GM12878 (cell line): ENCODE results near the gene ETNPPL. TPM values are rescaled to one million over a fixed set of nuclear protein-coding genes. Genes with fewer than 3 reads are reported as not detected.

Source experiments
- ATAC-seq: fragments of 200-7000 bp; cut with Tn5 transposase; 3 replicates; pipeline ENCODE4 v1.9.1; 2020; ENCODE audit warnings: mild to moderate bottlenecking, moderate library complexity
- BruUV-seq: library from RNA; stranded (reverse); fragments of 400-500 nt; replicated peaks from 2 replicates; lab custom pipeline; 2021; lab: Mats Ljungman, UMichigan
- CTCF ChIA-PET: fragments of 300-600 bp; sonication (Branson Sonifier 250); formaldehyde crosslinking; extraction: SDS; loops from one replicate; lab custom pipeline; 2021; ENCODE audit warnings: inconsistent platforms; lab: Yijun Ruan, JAX
- POLR2A ChIA-PET: fragments of 350-600 bp; formaldehyde crosslinking; extraction: SDS; loops from one replicate; lab custom pipeline; 2021; ENCODE audit warnings: inconsistent platforms; lab: Charles Lee
- RAD21 ChIA-PET: fragments of 300-600 bp; sonication (Branson Sonifier 250); formaldehyde crosslinking; loops from one replicate; lab custom pipeline; 2023; ENCODE audit warnings: antibody characterized with exemption; ENCODE audit not compliant: unreplicated experiment; lab: Charles Lee
- SMC1A ChIA-PET: fragments of 300-600 bp; sonication (Branson Sonifier 250); formaldehyde crosslinking; loops from one replicate; lab custom pipeline; 2023; ENCODE audit not compliant: unreplicated experiment, uncharacterized antibody; lab: Charles Lee
- DNase-seq: peaks from one replicate; pipeline ENCODE4 v3.0.0-alpha.2; 2011; ENCODE audit warnings: low read depth, low spot score
- FAIRE-seq: peaks from 3 replicates; lab custom pipeline; 2011; peaks lifted over from hg19 to GRCh38; lab: Jason Lieb, UNC
- H2AFZ ChIP-seq: 2 replicates; pipeline ENCODE4 v1.6.0; 2011; ENCODE audit warnings: low read depth, low read length, control low read depth; ENCODE audit not compliant: control insufficient read depth
- H3K27ac ChIP-seq: 2 replicates; pipeline ENCODE4 v1.5.1; 2011; ENCODE audit warnings: control low read depth; ENCODE audit not compliant: control insufficient read depth, insufficient read depth
- H3K27me3 ChIP-seq, 2 experiments: replicated peaks in 1 of 2; 2 replicates each; pipeline versions ENCODE4 v1.6.0 to v1.6.1; 2011; ENCODE audit warnings: low read length in 1 of 2; ENCODE audit not compliant: control insufficient read depth in 2 of 2, insufficient read depth in 2 of 2
- H3K36me3 ChIP-seq, 2 experiments: 2 replicates each; pipeline ENCODE4 v1.5.1; 2011; ENCODE audit warnings: low read length in 1 of 2; ENCODE audit not compliant: control insufficient read depth in 2 of 2, insufficient read depth in 2 of 2
- H3K4me1 ChIP-seq: 2 replicates; pipeline ENCODE4 v1.6.1; 2011; ENCODE audit warnings: mild to moderate bottlenecking, low read length, moderate library complexity, mixed read lengths; ENCODE audit not compliant: control insufficient read depth, insufficient read depth
- H3K4me2 ChIP-seq: 2 replicates; pipeline ENCODE4 v1.6.0; 2011; ENCODE audit warnings: control low read depth; ENCODE audit not compliant: control insufficient read depth, insufficient read depth
- H3K4me3 ChIP-seq: fragments of 200-600 bp; sonication (generic); 2 replicates; pipeline ENCODE4 v1.5.1; 2016
- H3K79me2 ChIP-seq: 2 replicates; pipeline ENCODE4 v1.6.0; 2011; ENCODE audit warnings: low read length; ENCODE audit not compliant: control insufficient read depth, insufficient read depth
- H3K9ac ChIP-seq: 2 replicates; pipeline ENCODE4 v1.8.0; 2011; ENCODE audit warnings: low read length, control low read depth, mixed read lengths; ENCODE audit not compliant: control insufficient read depth, insufficient read depth
- H3K9me3 ChIP-seq: replicated peaks from 3 replicates; pipeline ENCODE4 v1.5.1; 2011; ENCODE audit warnings: mild to moderate bottlenecking, low read length; ENCODE audit not compliant: control insufficient read depth, insufficient read depth
- H4K20me1 ChIP-seq: 2 replicates; pipeline ENCODE4 v1.6.0; 2011; ENCODE audit not compliant: control insufficient read depth, insufficient read depth
- BCL11A ChIP-seq: IDR thresholded peaks from 2 replicates; pipeline ENCODE4 v1.6.1; 2011; ENCODE audit warnings: low read depth, low read length
- BMI1 ChIP-seq: fragments of 450-650 bp; IDR thresholded peaks from 2 replicates; pipeline ENCODE4 v1.6.1; 2016; ENCODE audit warnings: mild to moderate bottlenecking, moderate library complexity, borderline replicate concordance
- CBFB ChIP-seq: IDR thresholded peaks from 2 replicates; pipeline ENCODE4 v1.6.1; 2016; ENCODE audit warnings: antibody characterized with exemption, low read depth
- DPF2 ChIP-seq: fragments of 450-650 bp; IDR thresholded peaks from 2 replicates; pipeline ENCODE4 v1.6.1; 2017; ENCODE audit warnings: mild to moderate bottlenecking
- FOXK2 ChIP-seq: fragments of 450-650 bp; IDR thresholded peaks from 2 replicates; pipeline ENCODE4 v1.6.1; 2017; ENCODE audit warnings: mild to moderate bottlenecking, moderate library complexity
- IRF5 ChIP-seq: fragments of 450-650 bp; IDR thresholded peaks from 2 replicates; pipeline ENCODE4 v1.6.1; 2017; ENCODE audit warnings: borderline replicate concordance
- MTA3 ChIP-seq: IDR thresholded peaks from 2 replicates; pipeline ENCODE4 v1.6.1; 2012; ENCODE audit warnings: low read length, inconsistent platforms, borderline replicate concordance
- MYC ChIP-seq: IDR thresholded peaks from 2 replicates; pipeline ENCODE4 v1.6.1; 2011; ENCODE audit warnings: mild to moderate bottlenecking, low read length, moderate library complexity, inconsistent platforms; ENCODE audit not compliant: insufficient read depth, insufficient replicate concordance, insufficient read length, severe bottlenecking
- NFXL1 ChIP-seq: fragments of 450-650 bp; IDR thresholded peaks from 2 replicates; pipeline ENCODE4 v1.6.1; 2017; ENCODE audit warnings: antibody characterized with exemption, mild to moderate bottlenecking, borderline replicate concordance
- NR2C2 ChIP-seq: IDR thresholded peaks from 2 replicates; pipeline ENCODE4 v1.6.1; 2011; ENCODE audit warnings: borderline replicate concordance, low read depth; ENCODE audit not compliant: control insufficient read depth, insufficient read length
- PAX5 ChIP-seq: IDR thresholded peaks from 2 replicates; pipeline ENCODE4 v1.6.1; 2011; ENCODE audit warnings: low read depth, low read length, borderline replicate concordance
- RBBP5 ChIP-seq: fragments of 200-600 bp; sonication (generic); conservative IDR thresholded peaks from 2 replicates; pipeline ENCODE4 v1.6.1; 2016
- YY1 ChIP-seq: IDR thresholded peaks from 2 replicates; pipeline ENCODE4 v1.6.1; 2011; ENCODE audit warnings: low read depth, mild to moderate bottlenecking, low read length
- ZNF274 ChIP-seq: IDR thresholded peaks from one replicate; pipeline ENCODE4 v1.8.0; 2011; ENCODE audit not compliant: insufficient read length, insufficient read depth
- ZSCAN29 ChIP-seq: fragments of 450-650 bp; IDR thresholded peaks from 2 replicates; pipeline ENCODE4 v1.6.1; 2017; ENCODE audit warnings: mild to moderate bottlenecking, moderate library complexity
- WGBS: methylation state at CpG from one replicate; pipeline ENCODE4 v1.1.6; 2016; ENCODE audit warnings: low lambda C conversion rate; ENCODE audit not compliant: insufficient replicate concordance, insufficient coverage; ENCODE audit errors: missing lambda C conversion rate; 5-methylcytosine and 5-hydroxymethylcytosine counted together
- in situ Hi-C: fragments of 300-500 bp; cut with MboI; formaldehyde crosslinking; loops from 9 replicates; pipeline ENCODE4 v1.14.3; 2018; ENCODE audit warnings: mixed read lengths
- intact Hi-C: fragments of 100-400 bp; cut with micrococcal nuclease; formaldehyde crosslinking; loops from one replicate; pipeline ENCODE4 v1.14.2; 2022; ENCODE audit not compliant: unreplicated experiment
- polyA plus RNA-seq, 11 experiments: library from polyadenylated mRNA; depleted of rRNA in 4 of 11; unstranded in 6 of 11; stranded (reverse) in 5 of 11; fragments of >200 nt; fragmentation: Nextera tagmentation in 4 of 11; fragmentation: Illumina TruSeq in 1 of 11; extraction: Ambion mirVana in 4 of 11; extraction: Trizol in 1 of 11; gene quantifications; 1 replicate in 1 of 11; 2 replicates in 10 of 11; pipeline versions ENCODE4 v1.2.1 to v1.2.3, GENCODE V29; 2011 to 2016; ENCODE audit warnings: inconsistent platforms in 2 of 11, missing spikeins in 2 of 11, low read depth in 1 of 11
- total RNA-seq, 4 experiments: library from RNA; depleted of rRNA in 3 of 4; stranded (reverse); fragments of >200 nt in 3 of 4; fragmentation: Illumina TruSeq in 1 of 4; extraction: Trizol in 1 of 4; gene quantifications; 2 replicates each; pipeline versions ENCODE4 v1.2.1 to v1.2.3, GENCODE V29; 2013 to 2021
- TF ChIP-seq, protein P1 (sequence below): fragments of 450-650 bp; IDR thresholded peaks from 2 replicates; pipeline ENCODE4 v1.6.1; 2018; ENCODE audit warnings: mild to moderate bottlenecking, low read depth, moderate library complexity; ENCODE audit not compliant: partially characterized antibody
- TF ChIP-seq, protein P2 (sequence below): fragments of 450-650 bp; IDR thresholded peaks from 2 replicates; pipeline ENCODE4 v1.6.1; 2016; ENCODE audit warnings: mild to moderate bottlenecking

The ETNPPL gene
- total and polyA plus RNA-seq, 10 of the 15 experiments (the other 5 are each of a cell fraction or from before 2014, with no cell fraction given) = not detected

DNA sequence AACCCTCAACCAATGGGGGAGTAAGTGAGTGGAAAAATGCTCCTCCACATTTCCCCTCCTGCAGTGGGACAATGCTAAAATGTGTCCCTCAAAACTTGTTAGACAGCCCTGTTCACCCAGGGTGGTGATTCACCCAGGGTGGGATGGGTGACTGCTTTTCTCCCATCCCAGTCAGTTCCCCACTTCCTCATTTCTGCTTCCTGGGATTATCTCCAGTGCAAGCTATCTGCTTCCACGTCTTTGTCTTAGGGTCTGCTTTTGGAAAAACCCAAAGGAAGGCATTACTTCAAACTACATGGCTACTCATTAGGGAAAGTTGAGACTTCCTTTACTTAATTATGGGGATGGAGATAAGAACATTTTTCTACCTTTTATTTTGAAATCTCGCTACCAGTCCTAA is 45.5 kb downstream of the ETNPPL start (continued):
- no peak for TF ChIP-seq IRF5
- no peak for TF ChIP-seq NFXL1

GRCh38 chr4:108716340-108716739 is 46.5 kb downstream of the ETNPPL start:
- BruUV-seq = no TSS peak
- Histone ChIP-seq H3K9ac (no peak overlapping the region), H3K36me3 (no peaks in the 10 kb centered on the region), H4K20me1 (no peaks in the 10 kb centered on the region), H2AFZ (no peak overlapping the region), H3K4me1 (no peaks in the 10 kb centered on the region), H3K4me2 (no peak overlapping the region), H3K9me3 (no peaks in the 10 kb centered on the region), H3K27ac (no peak overlapping the region), H3K4me3 (no peak overlapping the region)
- 11% methylated on average over 2 of the region's 2 CpGs for WGBS
- SMC1A ChIA-PET = no interaction called here
- CTCF ChIA-PET = interaction anchor here (0.9 kb wide), 1 partner anchor 716 kb away, joined by 4 read pairs; no protein-coding TSS in a partner anchor
- intact Hi-C loops (no loop called here), in situ Hi-C loops (no loop called here)
- FAIRE-seq (no peak), ATAC-seq (no peak), DNase-seq (no peak)
- RAD21 ChIA-PET = interaction anchor here (1.3 kb wide), 1 partner anchor 583 kb away, joined by 3 read pairs; no protein-coding TSS in a partner anchor
- POLR2A ChIA-PET = no interaction called here
- TF ChIP-seq, protein P1, sequence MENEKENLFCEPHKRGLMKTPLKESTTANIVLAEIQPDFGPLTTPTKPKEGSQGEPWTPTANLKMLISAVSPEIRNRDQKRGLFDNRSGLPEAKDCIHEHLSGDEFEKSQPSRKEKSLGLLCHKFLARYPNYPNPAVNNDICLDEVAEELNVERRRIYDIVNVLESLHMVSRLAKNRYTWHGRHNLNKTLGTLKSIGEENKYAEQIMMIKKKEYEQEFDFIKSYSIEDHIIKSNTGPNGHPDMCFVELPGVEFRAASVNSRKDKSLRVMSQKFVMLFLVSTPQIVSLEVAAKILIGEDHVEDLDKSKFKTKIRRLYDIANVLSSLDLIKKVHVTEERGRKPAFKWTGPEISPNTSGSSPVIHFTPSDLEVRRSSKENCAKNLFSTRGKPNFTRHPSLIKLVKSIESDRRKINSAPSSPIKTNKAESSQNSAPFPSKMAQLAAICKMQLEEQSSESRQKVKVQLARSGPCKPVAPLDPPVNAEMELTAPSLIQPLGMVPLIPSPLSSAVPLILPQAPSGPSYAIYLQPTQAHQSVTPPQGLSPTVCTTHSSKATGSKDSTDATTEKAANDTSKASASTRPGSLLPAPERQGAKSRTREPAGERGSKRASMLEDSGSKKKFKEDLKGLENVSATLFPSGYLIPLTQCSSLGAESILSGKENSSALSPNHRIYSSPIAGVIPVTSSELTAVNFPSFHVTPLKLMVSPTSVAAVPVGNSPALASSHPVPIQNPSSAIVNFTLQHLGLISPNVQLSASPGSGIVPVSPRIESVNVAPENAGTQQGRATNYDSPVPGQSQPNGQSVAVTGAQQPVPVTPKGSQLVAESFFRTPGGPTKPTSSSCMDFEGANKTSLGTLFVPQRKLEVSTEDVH = no peak
- TF ChIP-seq ZSCAN29 (no peak), FOXK2 (no peak), BMI1 (no peak), PAX5 (no peak), CBFB (no peak), MTA3 (no peak), ZNF274 (no peak), DPF2 (no peak), RBBP5 (no peak), NR2C2 (no peak), BCL11A (no peak), MYC (no peak), YY1 (no peak)
- TF ChIP-seq, protein P2, sequence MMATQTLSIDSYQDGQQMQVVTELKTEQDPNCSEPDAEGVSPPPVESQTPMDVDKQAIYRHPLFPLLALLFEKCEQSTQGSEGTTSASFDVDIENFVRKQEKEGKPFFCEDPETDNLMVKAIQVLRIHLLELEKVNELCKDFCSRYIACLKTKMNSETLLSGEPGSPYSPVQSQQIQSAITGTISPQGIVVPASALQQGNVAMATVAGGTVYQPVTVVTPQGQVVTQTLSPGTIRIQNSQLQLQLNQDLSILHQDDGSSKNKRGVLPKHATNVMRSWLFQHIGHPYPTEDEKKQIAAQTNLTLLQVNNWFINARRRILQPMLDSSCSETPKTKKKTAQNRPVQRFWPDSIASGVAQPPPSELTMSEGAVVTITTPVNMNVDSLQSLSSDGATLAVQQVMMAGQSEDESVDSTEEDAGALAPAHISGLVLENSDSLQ = no peak
- TF ChIP-seq, all 136 proteins: peak for 0
- no peaks in the 10 kb centered on the region for H3K79me2 ChIP-seq
- H3K27me3 ChIP-seq = no peaks in the 10 kb centered on the region
